NT2/D1 (cell line): ENCODE results near the gene MAP2K5.

Experiments used
- SUZ12 ChIP-seq: IDR thresholded peaks from 2 replicates; pipeline ENCODE4 v1.6.1; 2011; ENCODE audit not compliant: insufficient read length, insufficient read depth; ENCODE audit errors: extremely low read depth
- YY1 ChIP-seq: IDR thresholded peaks from 2 replicates; pipeline ENCODE4 v1.6.1; 2011; ENCODE audit not compliant: insufficient read length, insufficient read depth
- ZNF274 ChIP-seq: IDR thresholded peaks from 2 replicates; pipeline ENCODE4 v1.6.1; 2011; ENCODE audit warnings: mild to moderate bottlenecking, low read depth, low read length

DNA sequence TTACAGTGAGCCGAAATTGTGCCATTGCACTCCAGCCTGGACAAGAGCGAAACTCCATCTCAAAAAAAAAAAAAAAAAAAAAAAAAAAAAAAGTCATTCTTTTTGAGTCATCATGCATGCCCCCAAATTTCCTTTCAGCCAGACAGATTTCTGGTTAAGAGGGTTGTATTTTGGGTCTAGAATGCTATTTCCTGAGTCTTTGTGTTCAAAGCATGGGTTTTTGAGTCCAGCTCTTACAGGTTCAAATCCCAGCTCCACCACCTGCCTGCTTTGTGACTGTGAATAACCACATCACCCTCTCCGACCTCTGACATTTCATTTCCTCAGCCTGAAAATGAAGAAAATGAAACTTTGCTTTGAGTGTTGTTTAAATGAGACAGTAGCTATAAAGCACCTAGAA lies 30.9 kb upstream of the MAP2K5 start:
- TF ChIP-seq SUZ12 (no peak), ZNF274 (no peak), YY1 (no peak)
